Head of caudate nucleus (tissue), 42 donors: Measurements from ENCODE around the gene WDR27.
"Not testable (repeated sequence)": the region's sequence is repeated elsewhere in the genome, so short reads cannot be mapped to it uniquely, and the experiment has no call there.

ENCODE experiments used
- DNase-seq, 42 donors: peaks; one replicate each; pipeline versions ENCODE4 v3.0.0 to v3.0.0-alpha.2; 2020 to 2021; ENCODE audit warnings: mixed read lengths in 7 of 42
- intact Hi-C: fragments of 100-400 bp; cut with DNase I; formaldehyde crosslinking; loops from one replicate; pipeline ENCODE4 v1.15.0; 2022

The WDR27 gene

DNA sequence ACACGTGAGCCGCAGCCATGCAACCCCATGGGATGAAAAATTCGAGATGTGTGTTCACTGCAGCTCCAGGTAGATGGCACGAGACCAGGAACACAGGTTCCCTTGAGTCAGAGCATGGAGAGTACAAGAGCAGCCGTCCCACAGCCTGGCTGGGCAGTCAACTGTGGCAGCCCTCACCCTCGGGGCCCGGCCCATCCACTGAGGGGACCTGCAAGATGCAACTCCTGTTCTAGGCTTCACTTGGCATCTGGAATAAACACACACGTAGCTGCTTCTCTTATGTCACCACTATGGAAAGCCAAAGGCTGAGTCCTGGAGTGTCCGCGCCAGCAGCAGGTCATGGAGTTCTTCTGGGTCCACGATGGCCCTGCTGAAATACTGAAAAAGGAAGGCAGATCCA lies 77.0 kb downstream of the WDR27 start:
- DNase-seq: no peak
- intact Hi-C loops: no loop called here

DNA sequence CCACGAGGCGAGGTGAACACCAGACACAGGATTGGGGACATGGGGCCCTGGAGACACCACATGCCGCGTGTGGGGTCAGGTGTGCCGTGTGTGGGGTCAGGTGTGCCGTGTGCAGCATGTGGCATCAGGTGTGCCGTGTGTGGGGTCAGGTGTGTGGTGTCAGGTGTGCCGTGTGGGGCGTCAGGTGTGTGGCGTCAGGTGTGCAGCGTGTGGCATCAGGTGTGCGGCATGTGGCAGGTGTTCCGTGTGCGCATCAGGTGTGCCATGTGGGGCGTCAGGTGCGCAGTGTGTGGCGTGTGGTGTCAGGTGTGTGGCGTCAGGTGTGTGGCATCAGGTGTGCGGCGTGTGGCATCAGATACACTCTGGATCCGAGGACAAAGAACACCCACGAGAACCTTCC lies 77.9 kb downstream of the WDR27 start:
- DNase-seq: no peak
- intact Hi-C loops: no loop called here

DNA sequence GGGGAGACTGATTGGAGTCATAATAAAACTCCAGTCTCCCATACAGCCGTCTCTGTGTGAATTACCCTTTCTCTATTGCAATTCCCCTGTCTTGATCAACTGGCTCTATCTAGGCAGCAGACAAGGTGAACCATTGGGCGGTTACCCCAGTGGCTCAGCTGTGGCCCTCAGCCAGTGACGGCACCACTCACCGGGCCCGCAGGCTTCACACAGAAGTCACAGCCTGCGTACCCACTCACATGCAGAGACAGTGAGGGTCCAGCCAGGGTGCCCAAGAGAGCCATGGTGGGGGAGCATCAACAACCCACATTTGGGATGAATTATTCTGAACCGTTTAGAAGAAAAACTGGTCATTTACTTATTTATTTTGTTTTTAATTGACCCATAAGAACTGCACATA lies 78.5 kb downstream of the WDR27 start:
- intact Hi-C loops: no loop called here
- no peak for DNase-seq

DNA sequence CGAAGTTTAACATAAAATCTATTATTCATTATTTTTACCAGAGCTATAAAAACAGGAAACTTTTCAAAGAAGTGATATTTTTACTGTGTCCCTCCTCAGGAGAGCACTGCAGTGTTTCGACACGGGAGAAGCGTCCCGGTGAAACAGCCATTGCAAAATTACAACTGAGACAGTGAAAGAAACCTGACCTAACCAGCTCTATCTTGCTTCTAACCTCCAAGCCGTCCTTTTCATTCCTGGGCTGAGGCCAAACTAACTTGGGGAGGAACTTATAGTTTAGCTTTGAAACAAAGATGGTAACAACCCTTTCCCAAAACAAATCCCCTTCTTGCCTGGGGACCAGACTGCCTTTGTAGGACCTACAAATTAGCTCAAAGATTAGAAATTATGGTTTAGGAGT lies 79.2 kb downstream of the WDR27 start:
- DNase-seq: no peak
- intact Hi-C loops: no loop called here

DNA sequence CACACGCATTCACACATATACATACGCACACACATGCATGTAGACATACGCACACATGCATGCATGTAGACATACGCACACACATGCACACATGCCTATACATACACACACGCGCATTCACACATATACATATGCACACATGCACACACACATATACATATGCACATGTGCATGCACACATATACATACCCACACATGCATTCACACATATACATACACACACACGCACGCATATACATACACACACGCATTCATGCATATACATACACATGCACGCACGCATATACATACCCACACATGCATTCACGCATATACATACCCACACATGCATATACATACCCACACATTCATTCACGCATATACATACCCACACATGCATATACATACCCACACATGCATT lies 80.5 kb downstream of the WDR27 start:
- DNase-seq: no peak
- intact Hi-C loops: no loop called here

DNA sequence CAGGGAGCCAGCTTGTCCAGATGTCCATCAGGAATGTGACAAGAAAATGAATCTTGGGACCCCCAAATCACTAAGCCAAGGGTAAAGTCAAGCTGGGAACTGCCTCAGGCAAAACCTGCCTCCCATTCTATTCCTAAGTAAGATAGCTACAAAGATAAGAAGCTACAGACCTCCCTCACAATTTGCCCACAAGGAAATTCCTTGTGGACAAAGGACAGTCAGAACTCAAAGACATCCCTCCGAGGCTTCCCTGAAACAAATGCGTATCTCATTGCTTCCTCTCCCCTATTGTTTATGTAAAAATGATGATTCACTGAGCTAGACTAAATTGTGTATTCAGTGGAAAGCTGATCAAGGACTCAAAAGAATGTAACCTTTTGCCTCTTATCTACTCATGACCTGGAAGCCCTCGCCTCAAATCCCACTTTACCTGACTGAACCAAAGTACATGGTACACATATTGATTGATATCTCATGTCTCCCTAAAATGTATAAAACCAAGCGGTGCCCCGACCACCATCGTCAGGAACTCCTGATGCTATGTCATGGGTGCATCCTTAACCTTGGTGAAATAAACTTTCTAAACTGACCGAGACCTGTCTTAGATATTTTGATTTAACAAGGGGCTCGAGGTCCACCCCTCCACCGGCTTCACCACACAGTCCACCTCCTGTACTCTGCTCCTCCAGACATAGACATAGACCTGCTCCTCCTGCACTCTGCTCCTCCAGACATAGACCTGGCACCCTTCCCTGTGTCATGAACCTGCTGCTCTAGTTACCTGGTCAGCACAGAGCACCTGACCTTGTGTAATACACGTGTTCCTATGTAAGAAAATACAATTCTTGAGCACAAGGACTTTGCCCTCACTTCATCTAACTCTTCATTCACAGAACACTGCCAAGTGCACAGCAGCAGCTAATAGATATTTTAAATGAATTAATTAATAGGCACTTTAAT lies 81.4 kb downstream of the WDR27 start:
- intact Hi-C loops: no loop called here
- no peak for DNase-seq

DNA sequence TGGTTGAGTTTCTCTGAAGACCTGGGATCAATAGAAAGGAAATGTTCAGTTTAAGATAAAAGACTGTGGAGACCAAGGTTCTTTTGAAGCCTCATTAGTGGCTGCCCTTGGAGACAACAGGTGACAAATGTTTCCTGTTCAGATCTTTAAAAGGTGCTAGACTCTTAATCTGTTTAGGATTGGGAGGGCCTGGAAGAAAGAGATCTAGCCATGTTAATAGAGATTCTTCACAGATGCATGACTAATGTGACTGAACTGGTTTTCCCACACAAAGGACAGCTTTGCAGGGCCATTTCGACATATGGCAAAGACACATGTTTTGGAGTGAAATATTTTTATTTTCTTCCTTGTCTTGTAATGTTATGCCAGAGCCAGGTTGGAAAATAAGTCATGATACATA lies 82.2 kb downstream of the WDR27 start:
- no peak for DNase-seq
- intact Hi-C loops: no loop called here

DNA sequence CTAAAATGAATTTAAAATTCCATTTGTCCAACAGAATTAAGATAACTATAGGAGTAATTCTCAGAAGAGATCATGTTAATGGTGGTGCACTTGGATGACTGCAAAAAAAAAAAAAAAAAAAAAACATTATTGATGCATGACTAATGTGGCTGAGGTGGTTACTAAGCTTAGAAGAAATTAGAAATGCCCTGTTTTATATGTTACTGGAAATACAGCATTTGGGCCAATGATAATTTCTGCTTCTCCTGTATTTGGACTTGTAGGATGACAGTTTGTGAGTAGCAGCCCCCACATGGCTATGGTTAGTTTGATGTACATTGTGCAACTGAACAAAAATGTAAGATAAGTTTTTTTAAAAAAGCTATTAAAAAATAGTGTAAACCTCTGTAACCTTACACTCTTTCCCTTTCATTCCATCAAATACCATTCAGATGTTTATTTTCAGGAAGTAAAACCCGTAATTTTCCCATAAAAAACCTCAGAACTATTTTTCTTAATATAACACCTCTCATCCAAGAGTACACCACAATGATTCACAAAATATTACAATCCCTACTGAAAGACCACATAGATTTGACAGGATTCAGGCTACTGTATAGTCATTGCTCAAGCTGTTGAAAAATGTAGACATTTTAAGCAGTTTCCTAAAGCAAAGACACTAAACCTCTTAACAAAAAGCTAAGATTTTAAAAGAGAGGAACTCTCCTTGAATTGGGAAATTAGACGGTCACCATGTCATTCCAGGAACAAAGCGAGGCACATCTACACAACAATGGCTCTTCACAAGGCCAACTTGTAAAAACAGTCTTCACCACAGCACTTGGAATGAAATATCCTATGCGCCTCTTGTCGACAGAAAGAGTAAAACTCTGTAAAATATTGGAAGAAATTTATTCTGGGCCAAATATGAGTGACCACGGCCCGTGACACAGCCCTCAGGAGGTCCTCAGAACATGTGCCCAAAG lies 83.0 kb downstream of the WDR27 start:
- intact Hi-C loops: no loop called here
- DNase-seq: no peak

DNA sequence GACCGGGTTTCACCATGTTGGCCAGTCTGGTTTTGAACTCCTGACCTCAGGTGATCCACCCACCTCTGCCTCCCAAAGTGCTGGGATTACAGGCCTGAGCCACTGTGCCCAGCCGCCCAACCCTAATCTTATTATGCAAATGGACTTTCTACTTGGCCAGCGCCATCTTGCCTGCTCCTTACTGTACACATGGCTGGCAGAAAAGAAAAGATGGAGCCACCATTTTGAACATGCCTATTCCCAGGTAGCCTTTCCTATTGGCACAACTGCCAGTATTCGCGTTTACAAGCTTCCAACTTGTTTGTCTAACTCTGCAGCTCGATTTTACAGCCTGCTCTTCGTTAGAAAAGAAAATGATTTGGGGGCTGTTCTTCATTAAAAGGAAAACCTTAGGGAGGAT lies 84.3 kb downstream of the WDR27 start:
- intact Hi-C loops: no loop called here
- DNase-seq: no peak

DNA sequence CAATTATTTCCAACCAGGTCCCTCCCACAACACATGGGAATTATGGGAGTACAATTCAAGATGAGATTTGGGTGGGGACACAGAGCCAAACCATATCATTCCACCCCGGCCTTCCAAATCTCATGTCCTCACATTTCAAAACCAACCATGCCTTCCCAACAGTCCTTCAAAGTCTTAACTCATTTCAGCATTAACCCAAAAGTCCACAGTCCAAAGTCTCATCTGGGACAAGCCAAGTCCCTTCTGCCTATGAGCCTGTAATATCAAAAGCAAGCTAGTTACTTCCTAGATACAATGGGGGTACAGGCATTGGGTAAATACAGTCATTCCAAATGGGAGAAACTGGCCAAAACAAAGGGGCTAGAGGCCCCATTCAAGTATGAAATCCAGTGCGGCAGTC lies 93.2 kb downstream of the WDR27 start:
- intact Hi-C loops: not testable (repeated sequence)

DNA sequence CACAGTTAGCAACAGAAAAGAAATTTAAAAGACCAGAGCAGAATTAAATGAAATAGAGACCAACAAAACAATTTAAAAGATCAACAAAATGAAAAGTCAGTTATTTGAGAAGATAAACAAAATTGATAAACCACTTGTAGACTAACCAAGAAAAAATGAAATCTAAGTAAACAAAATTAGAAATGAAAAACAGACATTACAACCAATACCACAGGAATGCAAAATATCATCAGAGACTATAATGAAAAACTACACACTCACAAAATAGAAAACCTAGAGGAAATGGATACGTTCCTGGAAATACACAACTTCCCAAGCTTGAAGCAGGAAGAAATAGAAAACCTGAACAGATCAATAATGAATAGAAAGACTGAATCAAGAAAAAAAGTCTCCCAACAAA lies 97.8 kb downstream of the WDR27 start:
- no peak for DNase-seq
- intact Hi-C loops: no loop called here

More for the DNA sequence above, 93.2 kb downstream of the WDR27 start:
- not testable (repeated sequence) for DNase-seq

DNA sequence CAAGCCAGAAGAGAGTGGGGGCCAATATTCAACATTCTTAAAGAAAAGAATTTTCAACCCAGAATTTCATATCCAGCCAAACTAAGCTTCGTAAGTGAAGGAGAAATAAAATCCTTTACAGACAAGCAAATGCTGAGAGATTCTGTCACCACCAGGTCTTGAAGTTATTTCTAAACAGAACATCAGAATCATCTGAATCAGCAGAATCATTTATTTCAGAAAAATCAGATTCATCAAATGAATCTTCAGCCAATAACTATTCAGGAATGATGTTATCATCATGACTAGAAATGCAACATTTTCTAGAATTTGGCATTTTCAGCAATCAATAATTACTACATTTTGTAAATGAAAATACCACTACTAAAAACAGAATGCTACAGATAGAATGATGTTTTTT lies 100.7 kb downstream of the WDR27 start:
- intact Hi-C loops: not testable (repeated sequence)

DNA sequence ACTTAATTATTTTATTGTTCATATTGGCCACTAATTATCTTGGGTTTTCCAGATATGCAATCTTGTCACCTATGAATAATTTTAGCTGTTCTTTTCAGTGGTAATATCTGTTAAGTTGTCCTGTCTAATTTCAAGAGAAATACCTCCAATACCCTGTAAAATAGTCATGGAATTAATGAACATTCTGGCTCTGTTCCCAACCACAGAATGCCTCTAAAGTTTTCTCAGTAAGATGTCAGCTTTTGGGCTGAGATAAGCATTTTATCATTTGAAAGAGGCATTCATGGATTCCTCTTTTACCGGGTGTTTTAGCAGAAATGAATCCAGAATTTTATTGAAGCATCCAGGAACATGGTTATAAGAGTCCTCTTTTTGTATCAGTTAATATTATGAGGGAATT lies 109.3 kb downstream of the WDR27 start:
- DNase-seq: no peak
- intact Hi-C loops: no loop called here

More for the DNA sequence above, 100.7 kb downstream of the WDR27 start:
- not testable (repeated sequence) for DNase-seq

DNA sequence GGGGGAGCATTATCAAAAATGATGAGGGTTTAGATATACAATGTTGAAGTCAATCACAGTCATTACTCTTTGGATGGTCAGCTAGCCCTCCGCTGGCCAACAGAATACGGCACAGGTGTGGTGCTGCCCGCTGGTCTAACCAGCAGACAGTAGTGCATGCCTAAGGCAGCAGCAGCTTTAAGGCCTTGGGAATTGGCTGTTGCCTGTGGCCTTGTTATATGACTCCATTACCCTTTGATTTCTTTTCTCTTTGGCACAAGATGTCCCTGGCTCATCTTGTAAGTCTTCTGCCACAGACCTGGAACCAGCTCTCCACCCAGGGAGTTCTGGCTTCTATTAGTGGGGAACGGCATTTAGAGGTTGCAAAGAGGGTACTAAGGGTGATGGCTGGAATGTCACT lies 110.2 kb downstream of the WDR27 start:
- intact Hi-C loops: no loop called here
- DNase-seq: no peak

DNA sequence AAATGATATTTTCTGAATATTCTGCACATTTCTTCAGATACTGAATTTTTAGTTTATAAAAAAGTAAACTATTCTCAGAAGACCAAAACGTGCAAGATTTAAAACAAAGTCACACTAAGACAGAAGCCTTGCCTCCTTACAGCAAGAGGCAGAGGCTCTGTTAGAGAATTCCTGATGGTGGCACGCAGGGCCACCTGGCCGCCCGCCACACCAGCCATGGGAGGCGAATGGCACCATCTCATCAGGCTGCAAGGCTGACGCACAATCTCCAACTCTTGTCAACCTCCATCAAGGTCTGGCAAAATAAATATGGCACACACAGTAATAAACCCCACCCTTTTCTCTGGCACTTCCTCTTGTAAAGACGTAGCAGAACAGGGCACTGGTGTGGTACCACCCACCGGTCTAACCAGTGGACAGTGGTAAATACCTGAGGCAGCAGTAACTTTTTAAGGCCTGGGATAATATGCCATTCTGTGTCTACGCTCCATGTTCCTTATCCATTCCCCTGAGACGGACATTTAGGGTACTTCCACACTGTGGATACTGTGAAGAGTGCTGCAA lies 111.4 kb downstream of the WDR27 start:
- DNase-seq: no peak
- intact Hi-C loops: no loop called here

DNA sequence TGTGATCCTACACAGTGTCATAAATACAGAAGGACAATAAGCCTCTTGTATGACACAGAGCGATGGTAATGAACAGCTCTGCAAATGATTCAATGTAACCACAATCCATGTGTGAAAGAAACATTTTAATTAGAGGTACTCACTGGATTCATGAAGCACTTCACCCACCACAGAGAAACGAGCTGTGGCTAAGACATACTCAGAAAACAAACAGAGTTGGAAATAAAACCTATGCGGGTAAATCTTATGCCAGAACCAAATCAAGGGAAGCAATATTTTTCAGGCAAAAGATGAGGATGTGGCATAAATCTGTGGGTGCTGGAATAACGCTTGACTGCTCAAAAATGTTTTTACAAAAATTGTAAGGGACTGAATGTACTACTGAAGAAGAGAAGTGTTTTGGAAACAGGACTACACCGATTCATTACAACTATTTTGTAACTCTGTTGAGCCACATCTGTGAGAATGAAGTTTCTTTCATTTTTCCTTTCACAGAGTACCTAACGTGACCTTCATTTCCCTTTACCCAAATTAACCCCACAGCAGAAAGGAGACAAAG lies 112.1 kb downstream of the WDR27 start:
- no peak for DNase-seq
- intact Hi-C loops: no loop called here

DNA sequence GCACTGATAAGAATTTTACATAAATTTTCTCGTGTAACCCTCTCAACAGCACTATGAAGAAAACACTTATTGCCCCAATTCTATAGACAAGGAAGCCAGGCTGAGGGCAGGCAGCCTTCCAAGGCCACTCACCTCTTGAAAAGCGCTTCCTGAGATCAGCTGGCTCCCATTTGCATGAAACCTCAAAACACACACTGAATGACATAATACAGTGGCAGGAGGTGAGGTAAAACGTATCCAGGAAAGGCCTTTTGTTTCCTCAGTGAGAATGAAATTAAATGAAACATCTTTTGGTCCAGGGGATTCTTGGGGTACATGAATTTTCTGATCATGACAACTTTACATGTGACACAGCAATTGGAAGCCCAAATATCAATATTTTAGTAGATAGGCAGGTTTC lies 112.5 kb downstream of the WDR27 start:
- no peak for DNase-seq
- intact Hi-C loops: no loop called here

DNA sequence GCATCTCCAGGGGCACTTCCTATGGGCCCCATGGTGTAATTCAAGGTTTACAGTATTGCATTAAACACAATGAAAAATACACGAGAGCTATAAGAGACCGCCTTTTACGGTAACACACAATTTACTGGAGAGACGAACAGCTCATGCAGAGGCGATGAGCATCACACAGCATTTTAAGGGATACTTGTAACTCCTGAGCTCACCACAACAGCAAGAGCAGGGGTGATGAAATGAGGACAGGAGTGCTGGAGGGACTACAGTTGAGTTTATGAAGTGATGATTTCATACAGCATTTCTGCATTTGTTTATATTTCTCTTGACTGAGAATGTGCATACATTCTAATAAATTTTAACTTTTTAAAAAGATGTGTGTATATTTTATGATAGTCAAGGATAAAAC lies 113.9 kb downstream of the WDR27 start:
- no peak for DNase-seq
- intact Hi-C loops: no loop called here

DNA sequence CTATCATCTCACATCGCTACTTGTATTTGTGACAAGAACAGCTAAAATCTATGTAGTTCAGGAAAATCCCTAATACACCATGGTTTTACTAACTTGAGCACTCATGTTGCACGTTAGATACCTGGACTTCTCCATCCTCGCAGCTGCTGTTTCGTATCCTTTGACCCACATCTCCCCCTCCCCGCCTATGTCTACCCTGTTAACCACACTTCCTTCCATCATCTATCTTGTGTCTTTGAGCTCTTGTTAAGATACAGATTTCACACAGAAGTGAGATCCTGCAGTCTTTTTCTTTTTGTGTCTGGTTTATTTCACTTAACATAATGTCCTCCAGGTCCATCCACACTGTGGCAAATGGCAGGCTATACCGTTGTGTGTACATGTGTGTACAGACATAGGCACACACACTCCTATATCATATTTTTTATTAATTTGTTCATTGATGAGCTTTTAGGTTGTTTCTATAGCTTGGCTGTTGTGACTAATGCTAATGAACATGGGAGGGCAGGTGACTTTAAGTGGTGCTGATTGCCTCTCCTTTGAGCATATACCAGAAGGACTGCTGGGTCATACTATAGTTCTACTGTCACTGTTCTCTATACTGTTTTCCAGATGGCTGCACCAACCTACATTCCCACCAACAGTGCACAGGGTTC lies 117.8 kb downstream of the WDR27 start:
- intact Hi-C loops: no loop called here
- no peak for DNase-seq
